Measurements from ENCODE around the gene TEX2. TPM values are rescaled to one million over a fixed set of nuclear protein-coding genes. Genes with fewer than 3 reads are reported as not detected.
"Not testable (repeated sequence)": the region's sequence is repeated elsewhere in the genome, so short reads cannot be mapped to it uniquely, and the experiment has no call there.

The TEX2 gene
- total RNA-seq, 1 donor from 2014 or later, result 17.3 TPM

- intact Hi-C loops (cut with micrococcal nuclease), result no loop called here
Measured at GRCh38 chr17:64216000-64216337, 47.1 kb downstream of the TEX2 start.

GRCh38 chr17:64214950-64215349, 48.1 kb downstream of the TEX2 start:
- intact Hi-C loops (cut with micrococcal nuclease), result no loop called here

GRCh38 chr17:64213995-64214811, 48.9 kb downstream of the TEX2 start:
- intact Hi-C loops (cut with micrococcal nuclease), result no loop called here

- intact Hi-C loops (cut with micrococcal nuclease), result no loop called here
Measured at GRCh38 chr17:64212122-64212521, 50.9 kb downstream of the TEX2 start.

GRCh38 chr17:64209983-64210382, 53.1 kb downstream of the TEX2 start:
- intact Hi-C loops (cut with micrococcal nuclease), result no loop called here

GRCh38 chr17:64209356-64209941, 53.6 kb downstream of the TEX2 start:
- intact Hi-C loops (cut with micrococcal nuclease), result no loop called here

- intact Hi-C loops (cut with micrococcal nuclease), result not testable (repeated sequence)
Measured at GRCh38 chr17:64208656-64209055, 54.4 kb downstream of the TEX2 start.

- intact Hi-C loops (cut with micrococcal nuclease), result no loop called here
Measured at GRCh38 chr17:64205804-64206203, 57.3 kb downstream of the TEX2 start.

GRCh38 chr17:64203630-64204029, 59.4 kb downstream of the TEX2 start:
- intact Hi-C loops (cut with micrococcal nuclease), result no loop called here

- intact Hi-C loops (cut with micrococcal nuclease), result no loop called here
Measured at GRCh38 chr17:64202683-64203344, 60.2 kb downstream of the TEX2 start.

GRCh38 chr17:64200080-64201032, 62.7 kb downstream of the TEX2 start:
- intact Hi-C loops (cut with micrococcal nuclease), result no loop called here

GRCh38 chr17:64198331-64199090, 64.5 kb downstream of the TEX2 start:
- intact Hi-C loops (cut with micrococcal nuclease), result no loop called here

- intact Hi-C loops (cut with micrococcal nuclease), result no loop called here
Measured at GRCh38 chr17:64196601-64197000, 66.5 kb downstream of the TEX2 start.

GRCh38 chr17:64193561-64193960, 69.5 kb downstream of the TEX2 start:
- intact Hi-C loops (cut with micrococcal nuclease), result no loop called here

GRCh38 chr17:64192589-64192988, 70.5 kb downstream of the TEX2 start:
- intact Hi-C loops (cut with micrococcal nuclease), result no loop called here

- intact Hi-C loops (cut with micrococcal nuclease), result no loop called here
Measured at GRCh38 chr17:64190472-64190871, 72.6 kb downstream of the TEX2 start.

- intact Hi-C loops (cut with micrococcal nuclease), result no loop called here
Measured at GRCh38 chr17:64188088-64188487, 75.0 kb downstream of the TEX2 start.

GRCh38 chr17:64187093-64187895, 75.8 kb downstream of the TEX2 start:
- intact Hi-C loops (cut with micrococcal nuclease), result no loop called here

GRCh38 chr17:64186171-64187092, 76.6 kb downstream of the TEX2 start:
- intact Hi-C loops (cut with micrococcal nuclease), result no loop called here
